ENCODE measurements around the gene USP10. TPM values are rescaled to one million over a fixed set of nuclear protein-coding genes. Genes with fewer than 3 reads are reported as not detected.

The USP10 gene
- total RNA-seq, 5 donors from 2014 or later (not counting 1 experiment from before 2014, with no cell fraction given), result 80.4 to 122 (median 104) TPM

GRCh38 chr16:84795329-84796053 is 95.7 kb downstream of the USP10 start:
- POLR2A ChIA-PET, result no interaction called here

DNA sequence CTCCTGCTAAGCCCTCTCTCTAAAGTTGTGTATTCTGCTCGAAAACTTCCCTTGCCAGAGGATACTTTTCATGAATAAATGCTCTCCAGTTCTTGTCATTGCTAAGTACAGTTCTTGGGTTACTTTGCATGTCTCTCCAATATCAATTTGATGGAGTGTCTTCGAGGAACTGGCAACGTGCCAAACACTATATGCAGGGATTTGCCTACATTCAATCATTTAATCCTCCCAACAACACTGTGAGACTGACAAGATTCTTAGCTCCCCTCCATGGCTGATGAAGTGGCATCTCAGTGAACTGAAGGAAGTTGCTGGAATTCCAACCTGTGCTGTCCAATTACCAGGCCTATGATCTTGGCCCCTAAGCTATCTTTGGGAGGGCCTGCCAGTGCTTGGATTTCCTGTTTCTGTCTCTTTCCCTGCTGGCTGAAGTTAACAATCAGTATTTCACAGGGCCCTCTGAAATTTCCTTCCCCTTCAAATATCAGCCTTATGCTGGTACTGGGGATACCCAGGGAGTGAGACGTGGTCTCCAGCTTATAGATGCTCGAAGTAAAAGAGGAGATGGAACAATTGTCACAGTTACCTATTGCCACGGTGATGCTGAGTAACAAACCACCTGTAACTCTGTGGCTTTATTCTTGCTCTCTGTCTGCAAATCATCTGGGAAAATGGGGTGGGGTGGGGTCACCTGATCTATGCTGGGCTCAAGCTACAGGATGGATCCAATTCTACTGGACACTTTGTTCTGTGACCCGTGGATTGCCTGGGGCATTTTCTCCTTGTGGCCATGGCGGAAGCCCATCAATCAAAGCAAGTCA is 100.6 kb downstream of the USP10 start:
- CTCF ChIA-PET, result interaction anchor here in 1 of 2 donors (0.7 kb wide), 1 partner anchor 172 kb away, joined by 3 read pairs; no protein-coding TSS in a partner anchor
- Histone ChIP-seq H3K27me3 (replicated peaks in 1 of 2; ENCODE audit: control insufficient read depth in 2 of 2, extremely low read depth in 1 of 2, insufficient read depth in 2 of 2, low read length in 1 of 2) (peaks cover 0 to 14% of the 10 kb centered on the region in 2 experiments), H3K9me3 (no peaks in the 10 kb centered on the region), H3K4me1 (ENCODE audit: control insufficient read depth in 1 of 2, extremely low read depth in 1 of 2, insufficient read depth in 2 of 2, low read length in 2 of 2) (no peaks in the 10 kb centered on the region), H3K36me3 (ENCODE audit: control insufficient read depth in 2 of 2, extremely low read depth in 1 of 2, insufficient read depth in 1 of 2, low read length in 1 of 2) (no peaks in the 10 kb centered on the region), H3K4me3 (ENCODE audit: control insufficient read depth in 1 of 2, extremely low read depth in 1 of 2, low read length in 1 of 2) (no peak overlapping the region), H3K27ac (ENCODE audit: low read length) (no peak overlapping the region)
- Mint-ChIP-seq H3K4me1 (no peaks in the 10 kb centered on the region), H3K27ac (no peak overlapping the region), H3K36me3 (no peaks in the 10 kb centered on the region), H3K27me3 (peaks cover 0 to 2% of the 10 kb centered on the region in 2 donors), H3K9me3 (no peaks in the 10 kb centered on the region), H3K4me3 (no peak overlapping the region)
- no peak for ATAC-seq (replicated peaks in 1 of 4)
- POLR2A ChIA-PET, result no interaction called here
- DNase-seq, result no peak
- WGBS (ENCODE audit: insufficient coverage), result 81% methylated on average over 5 of the region's 8 CpGs

More at GRCh38 chr16:84795329-84796053, 95.7 kb downstream of the USP10 start:
- no peaks in the 10 kb centered on the region for H3K36me3 ChIP-seq (ENCODE audit: control insufficient read depth in 2 of 2, extremely low read depth in 1 of 2, insufficient read depth in 1 of 2, low read length in 1 of 2)
- no peak overlapping the region for H3K4me3 ChIP-seq (ENCODE audit: control insufficient read depth in 1 of 2, extremely low read depth in 1 of 2, low read length in 1 of 2)
- Mint-ChIP-seq H3K27ac (no peak overlapping the region), H3K4me1 (no peaks in the 10 kb centered on the region), H3K27me3 (no peaks in the 10 kb centered on the region), H3K36me3 (no peaks in the 10 kb centered on the region), H3K4me3 (no peak overlapping the region), H3K9me3 (no peaks in the 10 kb centered on the region)
- no peak overlapping the region for H3K27ac ChIP-seq (ENCODE audit: low read length)
- CTCF ChIA-PET, result no interaction called here
- ATAC-seq (replicated peaks in 1 of 4) (no peak), DNase-seq (no peak)
- WGBS (ENCODE audit: insufficient coverage), result 93% methylated on average over 11 of the region's 22 CpGs
- no peaks in the 10 kb centered on the region for H3K27me3 ChIP-seq (replicated peaks in 1 of 2; ENCODE audit: control insufficient read depth in 2 of 2, extremely low read depth in 1 of 2, insufficient read depth in 2 of 2, low read length in 1 of 2)
- H3K9me3 ChIP-seq, result no peaks in the 10 kb centered on the region
- H3K4me1 ChIP-seq (ENCODE audit: control insufficient read depth in 1 of 2, extremely low read depth in 1 of 2, insufficient read depth in 2 of 2, low read length in 2 of 2), result no peaks in the 10 kb centered on the region

- Histone ChIP-seq H3K27me3 (replicated peaks in 1 of 2; ENCODE audit: control insufficient read depth in 2 of 2, extremely low read depth in 1 of 2, insufficient read depth in 2 of 2, low read length in 1 of 2) (peaks cover 0 to 22% of the 10 kb centered on the region in 2 experiments), H3K4me3 (ENCODE audit: control insufficient read depth in 1 of 2, extremely low read depth in 1 of 2, low read length in 1 of 2) (no peak overlapping the region), H3K27ac (ENCODE audit: low read length) (no peak overlapping the region), H3K36me3 (ENCODE audit: control insufficient read depth in 2 of 2, extremely low read depth in 1 of 2, insufficient read depth in 1 of 2, low read length in 1 of 2) (no peaks in the 10 kb centered on the region), H3K4me1 (ENCODE audit: control insufficient read depth in 1 of 2, extremely low read depth in 1 of 2, insufficient read depth in 2 of 2, low read length in 2 of 2) (peaks cover 0 to 6% of the 10 kb centered on the region in 2 experiments), H3K9me3 (no peaks in the 10 kb centered on the region)
- no peak for ATAC-seq (replicated peaks in 1 of 4)
- DNase-seq, result no peak
- H3K4me3 Mint-ChIP-seq, result no peak overlapping the region
- CTCF ChIA-PET, result no interaction called here
- WGBS (ENCODE audit: insufficient coverage), result 81% methylated on average over 4 of the region's 9 CpGs
- H3K9me3 Mint-ChIP-seq, result no peaks in the 10 kb centered on the region
- H3K36me3 Mint-ChIP-seq, result no peaks in the 10 kb centered on the region
- no peak overlapping the region for H3K27ac Mint-ChIP-seq
- peaks cover 0 to 10% (median 0%) of the 10 kb centered on the region in 3 donors for H3K4me1 Mint-ChIP-seq
- H3K27me3 Mint-ChIP-seq, result peaks cover 0 to 9% of the 10 kb centered on the region in 2 donors
- POLR2A ChIA-PET, result no interaction called here
Measured at GRCh38 chr16:84803146-84803545, 103.3 kb downstream of the USP10 start.

DNA sequence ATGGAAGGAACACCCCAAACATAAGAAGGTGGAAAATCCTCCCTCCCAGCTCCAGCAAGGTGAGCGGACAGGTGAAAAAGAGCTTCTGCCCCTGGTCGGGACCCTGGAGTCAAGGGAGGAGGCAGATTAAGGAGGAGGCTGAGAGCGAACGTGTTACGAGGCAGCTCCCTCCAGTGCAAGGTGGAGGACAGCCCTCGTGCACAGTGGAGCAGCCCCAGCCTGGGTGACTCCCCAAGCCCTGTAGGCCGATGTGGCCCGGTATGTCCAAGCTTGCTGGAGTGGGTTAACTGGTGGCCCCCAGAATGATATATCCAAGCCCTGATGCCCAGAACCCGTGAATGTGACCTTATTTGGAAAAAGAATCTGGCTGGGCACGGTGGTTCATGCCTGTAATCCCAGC is 104.5 kb downstream of the USP10 start:
- POLR2A ChIA-PET, result no interaction called here
- H3K9me3 Mint-ChIP-seq, result no peaks in the 10 kb centered on the region
- peaks cover 0 to 10% (median 0%) of the 10 kb centered on the region in 3 donors for H3K4me1 Mint-ChIP-seq
- Histone ChIP-seq H3K27me3 (replicated peaks in 1 of 2; ENCODE audit: control insufficient read depth in 2 of 2, extremely low read depth in 1 of 2, insufficient read depth in 2 of 2, low read length in 1 of 2) (peaks cover 0 to 22% of the 10 kb centered on the region in 2 experiments), H3K4me1 (ENCODE audit: control insufficient read depth in 1 of 2, extremely low read depth in 1 of 2, insufficient read depth in 2 of 2, low read length in 2 of 2) (peaks cover 0 to 6% of the 10 kb centered on the region in 2 experiments), H3K36me3 (ENCODE audit: control insufficient read depth in 2 of 2, extremely low read depth in 1 of 2, insufficient read depth in 1 of 2, low read length in 1 of 2) (no peaks in the 10 kb centered on the region), H3K27ac (ENCODE audit: low read length) (no peak overlapping the region), H3K4me3 (ENCODE audit: control insufficient read depth in 1 of 2, extremely low read depth in 1 of 2, low read length in 1 of 2) (no peak overlapping the region), H3K9me3 (no peaks in the 10 kb centered on the region)
- WGBS (ENCODE audit: insufficient coverage), result 87% methylated on average over 9 of the region's 10 CpGs
- no peaks in the 10 kb centered on the region for H3K36me3 Mint-ChIP-seq
- CTCF ChIA-PET, result no interaction called here
- no peak for DNase-seq
- no peak for ATAC-seq (replicated peaks in 1 of 4)
- H3K4me3 Mint-ChIP-seq, result no peak overlapping the region
- no peak overlapping the region for H3K27ac Mint-ChIP-seq
- peaks cover 0 to 9% of the 10 kb centered on the region in 2 donors for H3K27me3 Mint-ChIP-seq

- H3K4me3 ChIP-seq (ENCODE audit: control insufficient read depth in 1 of 2, extremely low read depth in 1 of 2, low read length in 1 of 2), result no peak overlapping the region
- CTCF ChIA-PET, result no interaction called here
- Mint-ChIP-seq H3K27ac (no peak overlapping the region), H3K4me1 (peaks cover 8 to 21% (median 9%) of the 10 kb centered on the region in 3 donors), H3K27me3 (peaks cover 0 to 11% of the 10 kb centered on the region in 2 donors), H3K9me3 (no peaks in the 10 kb centered on the region), H3K36me3 (no peaks in the 10 kb centered on the region), H3K4me3 (no peak overlapping the region)
- POLR2A ChIA-PET, result no interaction called here
- no peaks in the 10 kb centered on the region for H3K36me3 ChIP-seq (ENCODE audit: control insufficient read depth in 2 of 2, extremely low read depth in 1 of 2, insufficient read depth in 1 of 2, low read length in 1 of 2)
- ATAC-seq (replicated peaks in 1 of 4) (no peak), DNase-seq (peak in 3 of 35 experiments; percentile 6 to 42 (median 6))
- H3K4me1 ChIP-seq (ENCODE audit: control insufficient read depth in 1 of 2, extremely low read depth in 1 of 2, insufficient read depth in 2 of 2, low read length in 2 of 2), result peaks cover 0 to 18% of the 10 kb centered on the region in 2 experiments
- no peaks in the 10 kb centered on the region for H3K9me3 ChIP-seq
- 61% methylated on average over 26 of the region's 26 CpGs for WGBS (ENCODE audit: insufficient coverage)
- no peak overlapping the region for H3K27ac ChIP-seq (ENCODE audit: low read length)
- peaks cover 0 to 22% of the 10 kb centered on the region in 2 experiments for H3K27me3 ChIP-seq (replicated peaks in 1 of 2; ENCODE audit: control insufficient read depth in 2 of 2, extremely low read depth in 1 of 2, insufficient read depth in 2 of 2, low read length in 1 of 2)
Measured at GRCh38 chr16:84806256-84806889, 106.6 kb downstream of the USP10 start.

GRCh38 chr16:84806890-84807258 is 107.1 kb downstream of the USP10 start:
- peaks cover 0 to 11% of the 10 kb centered on the region in 2 donors for H3K27me3 Mint-ChIP-seq
- Histone ChIP-seq H3K4me1 (ENCODE audit: control insufficient read depth in 1 of 2, extremely low read depth in 1 of 2, insufficient read depth in 2 of 2, low read length in 2 of 2) (peaks cover 0 to 20% of the 10 kb centered on the region in 2 experiments), H3K9me3 (no peaks in the 10 kb centered on the region), H3K27me3 (replicated peaks in 1 of 2; ENCODE audit: control insufficient read depth in 2 of 2, extremely low read depth in 1 of 2, insufficient read depth in 2 of 2, low read length in 1 of 2) (peaks cover 0 to 24% of the 10 kb centered on the region in 2 experiments), H3K4me3 (ENCODE audit: control insufficient read depth in 1 of 2, extremely low read depth in 1 of 2, low read length in 1 of 2) (no peak overlapping the region), H3K27ac (ENCODE audit: low read length) (no peak overlapping the region), H3K36me3 (ENCODE audit: control insufficient read depth in 2 of 2, extremely low read depth in 1 of 2, insufficient read depth in 1 of 2, low read length in 1 of 2) (no peaks in the 10 kb centered on the region)
- ATAC-seq (replicated peaks in 1 of 4) (no peak), DNase-seq (no peak)
- H3K4me3 Mint-ChIP-seq, result peak overlapping the region in 1 of 3 donors; percentile 25
- peaks cover 10 to 23% (median 13%) of the 10 kb centered on the region in 3 donors for H3K4me1 Mint-ChIP-seq
- no peaks in the 10 kb centered on the region for H3K9me3 Mint-ChIP-seq
- ChIA-PET POLR2A (no interaction called here), CTCF (no interaction called here)
- H3K36me3 Mint-ChIP-seq, result no peaks in the 10 kb centered on the region
- 82% methylated on average over 9 of the region's 10 CpGs for WGBS (ENCODE audit: insufficient coverage)
- no peak overlapping the region for H3K27ac Mint-ChIP-seq
